GM12878 (cell line): ENCODE data around the gene MOGAT1.

Experiments used
- ATF3 ChIP-seq: IDR thresholded peaks from 2 replicates; pipeline ENCODE4 v1.6.1; 2011; ENCODE audit warnings: low read depth, mild to moderate bottlenecking, low read length, moderate library complexity, borderline replicate concordance; ENCODE audit errors: extremely low read depth
- CREM ChIP-seq: IDR thresholded peaks from 2 replicates; pipeline ENCODE4 v1.6.1; 2014; ENCODE audit warnings: antibody characterized with exemption, low read depth
- CTCF ChIP-seq, 3 experiments: IDR thresholded peaks in 2 of 3; conservative IDR thresholded peaks in 1 of 3; 2 replicates each; pipeline ENCODE4 v1.5.1; 2011; ENCODE audit warnings: low read depth in 3 of 3, low read length in 3 of 3, mild to moderate bottlenecking in 3 of 3, control low read depth in 2 of 3, moderate library complexity in 2 of 3, inconsistent platforms in 1 of 3, mixed read lengths in 1 of 3; ENCODE audit not compliant: control insufficient read depth in 2 of 3, insufficient read depth in 1 of 3; ENCODE audit errors: extremely low read depth in 1 of 3
- ETV6 ChIP-seq, 2 experiments: fragments of 450-650 bp in 1 of 2; IDR thresholded peaks in 1 of 2; conservative IDR thresholded peaks in 1 of 2; 2 replicates each; pipeline ENCODE4 v1.6.1; 2014; ENCODE audit warnings: antibody characterized with exemption in 1 of 2, borderline replicate concordance in 1 of 2, low read depth in 1 of 2, mild to moderate bottlenecking in 1 of 2, moderate library complexity in 1 of 2
- IRF5 ChIP-seq: fragments of 450-650 bp; IDR thresholded peaks from 2 replicates; pipeline ENCODE4 v1.6.1; 2017; ENCODE audit warnings: borderline replicate concordance
- NR2C2 ChIP-seq: IDR thresholded peaks from 2 replicates; pipeline ENCODE4 v1.6.1; 2011; ENCODE audit warnings: borderline replicate concordance, low read depth; ENCODE audit not compliant: control insufficient read depth, insufficient read length
- POLR2A ChIP-seq: IDR thresholded peaks from 2 replicates; pipeline ENCODE4 v1.6.1; 2011; ENCODE audit warnings: low read depth, mild to moderate bottlenecking, low read length
- POLR2AphosphoS5 ChIP-seq: IDR thresholded peaks from 2 replicates; pipeline ENCODE4 v1.6.1; 2011; ENCODE audit warnings: mild to moderate bottlenecking, low read length, inconsistent platforms
- SREBF2 ChIP-seq: IDR thresholded peaks from 2 replicates; pipeline ENCODE4 v1.6.1; 2012; ENCODE audit warnings: mild to moderate bottlenecking, low read length
- SRF ChIP-seq, 2 experiments: IDR thresholded peaks; 2 replicates each; pipeline ENCODE4 v1.6.1; 2011; ENCODE audit warnings: low read depth in 2 of 2, low read length in 2 of 2, mild to moderate bottlenecking in 1 of 2, moderate library complexity in 1 of 2
- TF ChIP-seq, protein P1 (sequence below): IDR thresholded peaks from 2 replicates; pipeline ENCODE4 v1.6.1; 2011; ENCODE audit warnings: borderline replicate concordance, low read depth, mild to moderate bottlenecking, moderate library complexity, low read length; ENCODE audit not compliant: insufficient read depth, poor library complexity, severe bottlenecking
- TF ChIP-seq, protein P2 (sequence below): fragments of 450-650 bp; IDR thresholded peaks from 2 replicates; pipeline ENCODE4 v1.6.1; 2018; ENCODE audit warnings: borderline replicate concordance, mild to moderate bottlenecking; ENCODE audit not compliant: partially characterized antibody
- TF ChIP-seq, protein P3 (sequence below): fragments of 450-650 bp; formaldehyde crosslinking; IDR thresholded peaks from 2 replicates; pipeline ENCODE4 v1.4.0; 2022; ENCODE audit warnings: mild to moderate bottlenecking, moderate library complexity

DNA sequence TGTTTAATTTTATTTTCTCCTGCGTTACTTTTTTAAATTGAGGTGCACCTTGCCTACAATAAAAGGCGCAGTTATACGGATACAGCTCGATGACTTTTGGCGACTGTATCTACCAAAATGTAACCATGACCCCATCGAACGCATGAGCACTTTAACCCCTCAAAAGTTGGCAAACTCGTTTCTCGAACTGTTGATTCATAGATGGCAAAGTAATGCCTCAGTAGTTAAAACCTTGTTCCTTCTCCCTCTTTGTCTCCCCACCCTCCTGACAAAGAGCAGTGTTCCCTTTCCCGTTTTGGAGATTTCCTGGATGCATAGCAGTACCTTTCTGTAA, 577 bp downstream of the MOGAT1 start:
- TF ChIP-seq POLR2AphosphoS5 (no peak), ATF3 (no peak), NR2C2 (no peak), IRF5 (no peak), CTCF (IDR thresholded peaks at IDR 0.05 in 2 of 3, conservative IDR thresholded peaks at IDR 0.05 in 1 of 3; ENCODE audit: control insufficient read depth in 2 of 3, extremely low read depth in 1 of 3, insufficient read depth in 1 of 3, low read depth in 3 of 3, low read length in 3 of 3) (no peak), POLR2A (no peak), SREBF2 (no peak), SRF (IDR thresholded peaks at IDR 0.05; ENCODE audit: low read depth in 2 of 2, low read length in 2 of 2) (no peak), CREM (no peak), ETV6 (conservative IDR thresholded peaks at IDR 0.05 in 1 of 2, IDR thresholded peaks at IDR 0.05 in 1 of 2; ENCODE audit: borderline replicate concordance in 1 of 2, low read depth in 1 of 2) (no peak)
- TF ChIP-seq, protein P1, sequence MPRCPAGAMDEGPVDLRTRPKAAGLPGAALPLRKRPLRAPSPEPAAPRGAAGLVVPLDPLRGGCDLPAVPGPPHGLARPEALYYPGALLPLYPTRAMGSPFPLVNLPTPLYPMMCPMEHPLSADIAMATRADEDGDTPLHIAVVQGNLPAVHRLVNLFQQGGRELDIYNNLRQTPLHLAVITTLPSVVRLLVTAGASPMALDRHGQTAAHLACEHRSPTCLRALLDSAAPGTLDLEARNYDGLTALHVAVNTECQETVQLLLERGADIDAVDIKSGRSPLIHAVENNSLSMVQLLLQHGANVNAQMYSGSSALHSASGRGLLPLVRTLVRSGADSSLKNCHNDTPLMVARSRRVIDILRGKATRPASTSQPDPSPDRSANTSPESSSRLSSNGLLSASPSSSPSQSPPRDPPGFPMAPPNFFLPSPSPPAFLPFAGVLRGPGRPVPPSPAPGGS, result no peak
- TF ChIP-seq, protein P2, sequence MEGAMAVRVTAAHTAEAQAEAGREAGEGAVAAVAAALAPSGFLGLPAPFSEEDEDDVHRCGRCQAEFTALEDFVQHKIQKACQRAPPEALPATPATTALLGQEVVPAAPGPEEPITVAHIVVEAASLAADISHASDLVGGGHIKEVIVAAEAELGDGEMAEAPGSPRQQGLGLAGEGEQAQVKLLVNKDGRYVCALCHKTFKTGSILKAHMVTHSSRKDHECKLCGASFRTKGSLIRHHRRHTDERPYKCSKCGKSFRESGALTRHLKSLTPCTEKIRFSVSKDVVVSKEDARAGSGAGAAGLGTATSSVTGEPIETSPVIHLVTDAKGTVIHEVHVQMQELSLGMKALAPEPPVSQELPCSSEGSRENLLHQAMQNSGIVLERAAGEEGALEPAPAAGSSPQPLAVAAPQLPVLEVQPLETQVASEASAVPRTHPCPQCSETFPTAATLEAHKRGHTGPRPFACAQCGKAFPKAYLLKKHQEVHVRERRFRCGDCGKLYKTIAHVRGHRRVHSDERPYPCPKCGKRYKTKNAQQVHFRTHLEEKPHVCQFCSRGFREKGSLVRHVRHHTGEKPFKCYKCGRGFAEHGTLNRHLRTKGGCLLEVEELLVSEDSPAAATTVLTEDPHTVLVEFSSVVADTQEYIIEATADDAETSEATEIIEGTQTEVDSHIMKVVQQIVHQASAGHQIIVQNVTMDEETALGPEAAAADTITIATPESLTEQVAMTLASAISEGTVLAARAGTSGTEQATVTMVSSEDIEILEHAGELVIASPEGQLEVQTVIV, result no peak
- TF ChIP-seq, protein P3, sequence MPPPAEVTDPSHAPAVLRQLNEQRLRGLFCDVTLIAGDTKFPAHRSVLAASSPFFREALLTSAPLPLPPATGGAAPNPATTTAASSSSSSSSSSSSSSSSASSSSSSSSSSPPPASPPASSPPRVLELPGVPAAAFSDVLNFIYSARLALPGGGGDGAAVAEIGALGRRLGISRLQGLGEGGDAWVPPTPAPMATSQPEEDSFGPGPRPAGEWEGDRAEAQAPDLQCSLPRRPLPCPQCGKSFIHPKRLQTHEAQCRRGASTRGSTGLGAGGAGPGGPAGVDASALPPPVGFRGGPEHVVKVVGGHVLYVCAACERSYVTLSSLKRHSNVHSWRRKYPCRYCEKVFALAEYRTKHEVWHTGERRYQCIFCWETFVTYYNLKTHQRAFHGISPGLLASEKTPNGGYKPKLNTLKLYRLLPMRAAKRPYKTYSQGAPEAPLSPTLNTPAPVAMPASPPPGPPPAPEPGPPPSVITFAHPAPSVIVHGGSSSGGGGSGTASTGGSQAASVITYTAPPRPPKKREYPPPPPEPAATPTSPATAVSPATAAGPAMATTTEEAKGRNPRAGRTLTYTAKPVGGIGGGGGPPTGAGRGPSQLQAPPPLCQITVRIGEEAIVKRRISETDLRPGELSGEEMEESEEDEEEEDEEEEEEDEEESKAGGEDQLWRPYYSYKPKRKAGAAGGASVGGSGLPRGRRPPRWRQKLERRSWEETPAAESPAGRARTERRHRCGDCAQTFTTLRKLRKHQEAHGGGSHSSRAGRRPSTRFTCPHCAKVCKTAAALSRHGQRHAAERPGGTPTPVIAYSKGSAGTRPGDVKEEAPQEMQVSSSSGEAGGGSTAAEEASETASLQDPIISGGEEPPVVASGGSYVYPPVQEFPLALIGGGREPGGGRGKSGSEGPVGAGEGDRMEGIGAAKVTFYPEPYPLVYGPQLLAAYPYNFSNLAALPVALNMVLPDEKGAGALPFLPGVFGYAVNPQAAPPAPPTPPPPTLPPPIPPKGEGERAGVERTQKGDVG (CRISPR knock-in tag), result no peak
